Measurements from ENCODE around the gene RCBTB2. TPM values are rescaled to one million over a fixed set of nuclear protein-coding genes. Genes with fewer than 3 reads are reported as not detected.
"Not testable (repeated sequence)": the region's sequence is repeated elsewhere in the genome, so short reads cannot be mapped to it uniquely, and the experiment has no call there.

The RCBTB2 gene
- total RNA-seq, result 10 to 100 TPM; 17.0 to 22.5 TPM

GRCh38 chr13:48532506-48533499, at the start of gene RCBTB2:
Gene RCBTB2 (minus strand): TSS chr13:48533080. CDS start chr13:48521939, 11,141 bp downstream.
- Mint-ChIP-seq H3K4me1 (peaks cover 43% of the 10 kb centered on the region), H3K36me3 (peaks cover 35% of the 10 kb centered on the region), H3K27ac (peak within 1 kb of the TSS; percentile 96), H3K9me3 (ENCODE audit: low read depth) (no peaks in the 10 kb centered on the region), H3K4me3 (peak within 1 kb of the TSS; percentile 81), H3K27me3 (no peaks in the 10 kb centered on the region)
- DNase-seq (peak; percentile 99), ATAC-seq (peak; percentile 94)
- CTCF ChIA-PET, result interaction anchor here (0.5 to 2.4 kb wide), 13 partner anchors 9 to 438 kb away, joined by 3 to 12 read pairs (median 3); partner anchors contain the start of gene MED4

GRCh38 chr13:48582084-48582483, 49.2 kb upstream of the RCBTB2 start:
- H3K9me3 Mint-ChIP-seq (ENCODE audit: low read depth), result no peaks in the 10 kb centered on the region
- H3K4me1 Mint-ChIP-seq, result peaks cover 46% of the 10 kb centered on the region
- ATAC-seq (no peak), DNase-seq (no peak)
- no peak overlapping the region for H3K4me3 Mint-ChIP-seq
- H3K36me3 Mint-ChIP-seq, result peaks cover 6% of the 10 kb centered on the region
- CTCF ChIA-PET, result interaction anchor here (0.6 to 6.7 kb wide), 10 partner anchors 10 to 1971 kb away, joined by 3 to 110 read pairs (median 4); partner anchors contain the start of gene RCBTB2
- H3K27ac Mint-ChIP-seq, result no peak overlapping the region
- peaks cover 44% of the 10 kb centered on the region for H3K27me3 Mint-ChIP-seq

GRCh38 chr13:48580896-48581295, 48.0 kb upstream of the RCBTB2 start:
- Mint-ChIP-seq H3K27ac (no peak overlapping the region), H3K27me3 (peaks cover 44% of the 10 kb centered on the region), H3K9me3 (ENCODE audit: low read depth) (no peaks in the 10 kb centered on the region), H3K4me3 (no peak overlapping the region), H3K36me3 (peaks cover 4% of the 10 kb centered on the region), H3K4me1 (peaks cover 42% of the 10 kb centered on the region)
- DNase-seq (no peak), ATAC-seq (no peak)
- CTCF ChIA-PET, result interaction anchor here (0.8 to 6.7 kb wide), 31 partner anchors 8 to 502 kb away, joined by 3 to 110 read pairs (median 5); partner anchors contain the start of genes CYSLTR2, LPAR6 and RCBTB2

- CTCF ChIA-PET, result interaction anchor here (0.6 to 6.7 kb wide), 56 partner anchors 8 to 502 kb away, joined by 3 to 110 read pairs (median 4); partner anchors contain the start of genes CYSLTR2, LPAR6 and RCBTB2
- ATAC-seq (peak; percentile 51), DNase-seq (peak; percentile 80)
- Mint-ChIP-seq H3K9me3 (ENCODE audit: low read depth) (no peaks in the 10 kb centered on the region), H3K27ac (no peak overlapping the region), H3K27me3 (peaks cover 44% of the 10 kb centered on the region), H3K36me3 (peaks cover 7% of the 10 kb centered on the region), H3K4me3 (no peak overlapping the region), H3K4me1 (peaks cover 43% of the 10 kb centered on the region)
These were observed 47.4 kb upstream of the RCBTB2 start for GRCh38 chr13:48580185-48580803.

- not testable (repeated sequence) for H3K4me3 Mint-ChIP-seq; ATAC-seq; H3K9me3 Mint-ChIP-seq (ENCODE audit: low read depth); DNase-seq; H3K27ac Mint-ChIP-seq; H3K36me3 Mint-ChIP-seq
- Mint-ChIP-seq H3K4me1 (peaks cover 43% of the 10 kb centered on the region), H3K27me3 (peaks cover 44% of the 10 kb centered on the region)
- CTCF ChIA-PET, result interaction anchor here (0.6 to 6.7 kb wide), 54 partner anchors 9 to 501 kb away, joined by 3 to 110 read pairs (median 4); partner anchors contain the start of genes CYSLTR2, LPAR6 and RCBTB2
These were observed 47.0 kb upstream of the RCBTB2 start for GRCh38 chr13:48579919-48580180.

GRCh38 chr13:48579165-48579918, 46.5 kb upstream of the RCBTB2 start:
- peaks cover 8% of the 10 kb centered on the region for H3K36me3 Mint-ChIP-seq
- CTCF ChIA-PET, result interaction anchor here (0.6 to 6.7 kb wide), 50 partner anchors 9 to 501 kb away, joined by 3 to 110 read pairs (median 4); partner anchors contain the start of genes CYSLTR2 and RCBTB2
- H3K9me3 Mint-ChIP-seq (ENCODE audit: low read depth), result no peaks in the 10 kb centered on the region
- H3K27ac Mint-ChIP-seq, result peak overlapping the region; percentile 5
- no peak overlapping the region for H3K4me3 Mint-ChIP-seq
- DNase-seq, result no peak
- peaks cover 39% of the 10 kb centered on the region for H3K27me3 Mint-ChIP-seq
- no peak for ATAC-seq
- H3K4me1 Mint-ChIP-seq, result peaks cover 45% of the 10 kb centered on the region

GRCh38 chr13:48578516-48579164, 45.8 kb upstream of the RCBTB2 start:
- Mint-ChIP-seq H3K27ac (peak overlapping the region; percentile 5), H3K4me1 (peaks cover 51% of the 10 kb centered on the region), H3K36me3 (peaks cover 13% of the 10 kb centered on the region), H3K27me3 (peaks cover 34% of the 10 kb centered on the region), H3K9me3 (ENCODE audit: low read depth) (no peaks in the 10 kb centered on the region), H3K4me3 (no peak overlapping the region)
- DNase-seq (no peak), ATAC-seq (no peak)
- CTCF ChIA-PET, result interaction anchor here (0.7 to 6.7 kb wide), 16 partner anchors 8 to 378 kb away, joined by 3 to 110 read pairs (median 8); no protein-coding TSS in a partner anchor

- H3K4me3 Mint-ChIP-seq, result no peak overlapping the region
- CTCF ChIA-PET, result interaction anchor here (0.9 to 1.1 kb wide), 3 partner anchors 81 to 242 kb away, joined by 3 read pairs; no protein-coding TSS in a partner anchor
- no peaks in the 10 kb centered on the region for H3K9me3 Mint-ChIP-seq (ENCODE audit: low read depth)
- H3K4me1 Mint-ChIP-seq, result peaks cover 61% of the 10 kb centered on the region
- no peak overlapping the region for H3K27ac Mint-ChIP-seq
- DNase-seq, result no peak
- H3K27me3 Mint-ChIP-seq, result peaks cover 14% of the 10 kb centered on the region
- no peak for ATAC-seq
- peaks cover 19% of the 10 kb centered on the region for H3K36me3 Mint-ChIP-seq
These were observed 43.6 kb upstream of the RCBTB2 start for GRCh38 chr13:48576448-48577010.

GRCh38 chr13:48575031-48575430, 42.2 kb upstream of the RCBTB2 start:
- Mint-ChIP-seq H3K27ac (no peak overlapping the region), H3K27me3 (peaks cover 4% of the 10 kb centered on the region), H3K9me3 (ENCODE audit: low read depth) (no peaks in the 10 kb centered on the region), H3K36me3 (peaks cover 19% of the 10 kb centered on the region), H3K4me1 (peaks cover 66% of the 10 kb centered on the region), H3K4me3 (no peak overlapping the region)
- CTCF ChIA-PET, result interaction anchor here (0.9 to 1.1 kb wide), 3 partner anchors 13 to 242 kb away, joined by 3 read pairs; no protein-coding TSS in a partner anchor
- ATAC-seq, result no peak
- no peak for DNase-seq

- peaks cover 59% of the 10 kb centered on the region for H3K4me1 Mint-ChIP-seq
- H3K4me3 Mint-ChIP-seq, result no peak overlapping the region
- H3K9me3 Mint-ChIP-seq (ENCODE audit: low read depth), result no peaks in the 10 kb centered on the region
- ATAC-seq (no peak), DNase-seq (no peak)
- CTCF ChIA-PET, result interaction anchor here (0.8 to 2.3 kb wide), 3 partner anchors 11 to 341 kb away, joined by 3 to 8 read pairs (median 3); partner anchors contain the start of gene ITM2B
- H3K36me3 Mint-ChIP-seq, result peaks cover 19% of the 10 kb centered on the region
- H3K27me3 Mint-ChIP-seq, result peaks cover 4% of the 10 kb centered on the region
- peak overlapping the region; percentile 47 for H3K27ac Mint-ChIP-seq
These were observed 41.3 kb upstream of the RCBTB2 start for GRCh38 chr13:48574041-48574796.

- ATAC-seq, result no peak
- H3K4me3 Mint-ChIP-seq, result no peak overlapping the region
- peak overlapping the region; percentile 47 for H3K27ac Mint-ChIP-seq
- peaks cover 7% of the 10 kb centered on the region for H3K27me3 Mint-ChIP-seq
- peaks cover 19% of the 10 kb centered on the region for H3K36me3 Mint-ChIP-seq
- H3K9me3 Mint-ChIP-seq (ENCODE audit: low read depth), result no peaks in the 10 kb centered on the region
- CTCF ChIA-PET, result interaction anchor here (0.7 to 2.3 kb wide), 6 partner anchors 10 to 341 kb away, joined by 3 to 8 read pairs (median 3); partner anchors contain the start of gene ITM2B
- no peak for DNase-seq
- H3K4me1 Mint-ChIP-seq, result peaks cover 51% of the 10 kb centered on the region
These were observed 40.5 kb upstream of the RCBTB2 start for GRCh38 chr13:48573213-48574007.

All from activated CD8-positive, alpha-beta memory T cell treated with anti-CD3 and anti-CD28 coated beads, Interleukin-2, amount 10 ng/mL, durations not matched to agents 7 days and 5 days (primary cell).